Fibroblast of lung (primary cell): ENCODE measurements around the gene CST4. TPM values are rescaled to one million over a fixed set of nuclear protein-coding genes. Genes with fewer than 3 reads are reported as not detected.

ENCODE experiments used
- DNase-seq, 2 donors: peaks; one replicate each; pipeline versions ENCODE4 v3.0.0 to v3.0.0-alpha.2; 2010; ENCODE audit warnings: low read depth in 2 of 2
- H2AFZ ChIP-seq: 2 replicates; pipeline ENCODE4 v1.5.1; 2012; ENCODE audit warnings: low read length, control low read depth, inconsistent platforms
- H3K27ac ChIP-seq: 2 replicates; pipeline ENCODE4 v1.5.1; 2011; ENCODE audit warnings: low read length, control low read depth; ENCODE audit not compliant: insufficient read depth
- H3K27me3 ChIP-seq: 2 replicates; pipeline ENCODE4 v1.5.1; 2011; ENCODE audit warnings: mild to moderate bottlenecking, low read length; ENCODE audit not compliant: control insufficient read depth, insufficient read depth
- H3K36me3 ChIP-seq: 2 replicates; pipeline ENCODE4 v1.5.1; 2011; ENCODE audit warnings: low read length; ENCODE audit not compliant: control insufficient read depth, insufficient read depth
- H3K4me1 ChIP-seq: 2 replicates; pipeline ENCODE4 v1.5.1; 2011; ENCODE audit warnings: low read length; ENCODE audit not compliant: control insufficient read depth, insufficient read depth; ENCODE audit errors: extremely low read depth
- H3K4me2 ChIP-seq: 2 replicates; pipeline ENCODE4 v1.5.1; 2011; ENCODE audit warnings: low read length, control low read depth; ENCODE audit not compliant: insufficient read depth; ENCODE audit errors: extremely low read depth
- H3K4me3 ChIP-seq, 4 experiments: fragments of 200-600 bp in 1 of 4; sonication (generic) in 1 of 4; replicated peaks in 1 of 4; 2 replicates each; pipeline ENCODE4 v1.5.1; 2011 to 2016; ENCODE audit warnings: low read length in 4 of 4, low read depth in 3 of 4, mild to moderate bottlenecking in 3 of 4, control low read depth in 2 of 4, inconsistent platforms in 1 of 4, mixed read lengths in 1 of 4; ENCODE audit not compliant: insufficient read depth in 1 of 4; ENCODE audit errors: control extremely low read depth in 1 of 4
- H3K79me2 ChIP-seq: 2 replicates; pipeline ENCODE4 v1.5.1; 2012; ENCODE audit warnings: mild to moderate bottlenecking, low read length, inconsistent platforms; ENCODE audit not compliant: control insufficient read depth, insufficient read depth
- H3K9ac ChIP-seq: 2 replicates; pipeline ENCODE4 v1.5.1; 2011; ENCODE audit warnings: mild to moderate bottlenecking, low read length, control low read depth; ENCODE audit not compliant: insufficient read depth
- H3K9me3 ChIP-seq: 2 replicates; pipeline ENCODE4 v1.5.1; 2012; ENCODE audit warnings: low read depth, low read length; ENCODE audit not compliant: control insufficient read depth, insufficient read depth
- H4K20me1 ChIP-seq: 2 replicates; pipeline ENCODE4 v1.5.1; 2011; ENCODE audit warnings: low read length; ENCODE audit not compliant: control insufficient read depth, insufficient read depth; ENCODE audit errors: extremely low read depth
- CTCF ChIP-seq, 2 donors: IDR thresholded peaks in 1 of 2; conservative IDR thresholded peaks in 1 of 2; 1 replicate in 1 of 2; 2 replicates in 1 of 2; pipeline ENCODE4 v1.5.1; 2011 to 2012; ENCODE audit warnings: low read length in 2 of 2, control low read depth in 1 of 2, inconsistent platforms in 1 of 2, low read depth in 1 of 2, mild to moderate bottlenecking in 1 of 2
- EZH2 ChIP-seq: IDR thresholded peaks from 2 replicates; pipeline ENCODE4 v1.5.1; 2012; ENCODE audit warnings: low read length, control low read depth, mild to moderate bottlenecking; ENCODE audit errors: missing control alignments
- polyA plus RNA-seq, 2 donors: library from polyadenylated mRNA; depleted of rRNA in 1 of 2; stranded (reverse) in 1 of 2; unstranded in 1 of 2; fragments of >200 nt; gene quantifications; 2 replicates each; pipeline ENCODE4 v1.2.1, GENCODE V29; 2011 to 2012; ENCODE audit warnings: missing spikeins in 1 of 2
- total RNA-seq: library from RNA; depleted of rRNA; stranded (reverse); fragments of >200 nt; gene quantifications from 2 replicates; pipeline ENCODE4 v1.2.1, GENCODE V29; 2014

CST4 gene
- total and polyA plus RNA-seq, 2 donors (not counting 1 experiment from before 2014, with no cell fraction given), result 0.16 to 0.17 TPM

- Histone ChIP-seq H3K4me3 (no peak overlapping the region), H2AFZ (no peak overlapping the region), H3K27me3 (no peaks in the 10 kb centered on the region), H3K27ac (no peak overlapping the region), H3K9me3 (no peaks in the 10 kb centered on the region), H3K9ac (no peak overlapping the region), H4K20me1 (no peaks in the 10 kb centered on the region), H3K4me2 (no peak overlapping the region), H3K79me2 (no peaks in the 10 kb centered on the region), H3K4me1 (no peaks in the 10 kb centered on the region), H3K36me3 (no peaks in the 10 kb centered on the region)
- DNase-seq, result no peak
- TF ChIP-seq CTCF (conservative IDR thresholded peaks at IDR 0.05 in 1 of 2, IDR thresholded peaks at IDR 0.05 in 1 of 2; ENCODE audit: low read depth in 1 of 2, low read length in 2 of 2) (no peak), EZH2 (no peak)
Measured at GRCh38 chr20:23679133-23680092, 9.4 kb downstream of the CST4 start.

- Histone ChIP-seq H4K20me1 (no peaks in the 10 kb centered on the region), H3K9ac (no peak overlapping the region), H3K36me3 (no peaks in the 10 kb centered on the region), H2AFZ (no peak overlapping the region), H3K27ac (no peak overlapping the region), H3K4me3 (no peak overlapping the region), H3K79me2 (no peaks in the 10 kb centered on the region), H3K27me3 (peaks cover 2% of the 10 kb centered on the region), H3K4me2 (no peak overlapping the region), H3K9me3 (no peaks in the 10 kb centered on the region), H3K4me1 (no peaks in the 10 kb centered on the region)
- TF ChIP-seq CTCF (conservative IDR thresholded peaks at IDR 0.05 in 1 of 2, IDR thresholded peaks at IDR 0.05 in 1 of 2; ENCODE audit: low read depth in 1 of 2, low read length in 2 of 2) (no peak), EZH2 (no peak)
- no peak for DNase-seq
Measured at GRCh38 chr20:23673209-23673608, 15.6 kb downstream of the CST4 start.

GRCh38 chr20:23672158-23672557 is 16.7 kb downstream of the CST4 start:
- Histone ChIP-seq H2AFZ (no peak overlapping the region), H3K27me3 (peaks cover 2% of the 10 kb centered on the region), H3K36me3 (no peaks in the 10 kb centered on the region), H4K20me1 (no peaks in the 10 kb centered on the region), H3K4me3 (no peak overlapping the region), H3K79me2 (no peaks in the 10 kb centered on the region), H3K4me1 (no peaks in the 10 kb centered on the region), H3K4me2 (no peak overlapping the region), H3K9ac (no peak overlapping the region), H3K9me3 (no peaks in the 10 kb centered on the region), H3K27ac (no peak overlapping the region)
- no peak for DNase-seq
- TF ChIP-seq EZH2 (no peak), CTCF (conservative IDR thresholded peaks at IDR 0.05 in 1 of 2, IDR thresholded peaks at IDR 0.05 in 1 of 2; ENCODE audit: low read depth in 1 of 2, low read length in 2 of 2) (no peak)
